GM12891 (cell line): ENCODE results near the gene ASPG.

Source experiments
- POLR2A ChIP-seq: IDR thresholded peaks from 2 replicates; pipeline ENCODE4 v1.6.1; 2011; ENCODE audit warnings: low read depth, low read length, control low read depth
- POLR2AphosphoS5 ChIP-seq: IDR thresholded peaks from 2 replicates; pipeline ENCODE4 v1.6.1; 2011; ENCODE audit warnings: low read depth, low read length, control low read depth

GRCh38 chr14:104119119-104119487 is 33.6 kb downstream of the ASPG start:
- no peak for TF ChIP-seq POLR2AphosphoS5
- TF ChIP-seq POLR2A: no peak
